Neutrophil (primary cell): Measurements from ENCODE around the gene SLIT3.

Experiments
- H3K27ac ChIP-seq: fragments of 200-600 bp; sonication (generic); 2 replicates; pipeline ENCODE4 v1.5.1; 2016; ENCODE audit warnings: mild to moderate bottlenecking, moderate library complexity
- H3K27me3 ChIP-seq: fragments of 200-600 bp; sonication (generic); 2 replicates; pipeline ENCODE4 v1.6.0; 2016; ENCODE audit warnings: mild to moderate bottlenecking
- H3K36me3 ChIP-seq: fragments of 200-600 bp; sonication (generic); 2 replicates; pipeline ENCODE4 v1.5.1; 2017
- H3K4me1 ChIP-seq, 2 experiments: fragments of 200-600 bp in 1 of 2; sonication (generic) in 1 of 2; 1 replicate in 1 of 2; 2 replicates in 1 of 2; pipeline versions ENCODE4 v1.5.1 to v1.6.1; 2013 to 2016; ENCODE audit warnings: low read depth in 1 of 2, low read length in 1 of 2, mild to moderate bottlenecking in 1 of 2, moderate library complexity in 1 of 2; ENCODE audit not compliant: control insufficient read depth in 1 of 2, insufficient read depth in 1 of 2
- H3K4me3 ChIP-seq, 2 experiments: fragments of 200-600 bp in 1 of 2; sonication (generic) in 1 of 2; 1 replicate in 1 of 2; 2 replicates in 1 of 2; pipeline ENCODE4 v1.5.1; 2013 to 2016; ENCODE audit warnings: low read depth in 1 of 2, low read length in 1 of 2, mild to moderate bottlenecking in 1 of 2, moderate library complexity in 1 of 2
- H3K9me3 ChIP-seq: fragments of 200-600 bp; sonication (generic); 2 replicates; pipeline ENCODE4 v1.5.1; 2016
- CTCF ChIP-seq: fragments of 200-600 bp; sonication (generic); IDR thresholded peaks from 2 replicates; pipeline ENCODE4 v1.5.1; 2016; ENCODE audit warnings: antibody characterized with exemption

Gene SLIT3

DNA sequence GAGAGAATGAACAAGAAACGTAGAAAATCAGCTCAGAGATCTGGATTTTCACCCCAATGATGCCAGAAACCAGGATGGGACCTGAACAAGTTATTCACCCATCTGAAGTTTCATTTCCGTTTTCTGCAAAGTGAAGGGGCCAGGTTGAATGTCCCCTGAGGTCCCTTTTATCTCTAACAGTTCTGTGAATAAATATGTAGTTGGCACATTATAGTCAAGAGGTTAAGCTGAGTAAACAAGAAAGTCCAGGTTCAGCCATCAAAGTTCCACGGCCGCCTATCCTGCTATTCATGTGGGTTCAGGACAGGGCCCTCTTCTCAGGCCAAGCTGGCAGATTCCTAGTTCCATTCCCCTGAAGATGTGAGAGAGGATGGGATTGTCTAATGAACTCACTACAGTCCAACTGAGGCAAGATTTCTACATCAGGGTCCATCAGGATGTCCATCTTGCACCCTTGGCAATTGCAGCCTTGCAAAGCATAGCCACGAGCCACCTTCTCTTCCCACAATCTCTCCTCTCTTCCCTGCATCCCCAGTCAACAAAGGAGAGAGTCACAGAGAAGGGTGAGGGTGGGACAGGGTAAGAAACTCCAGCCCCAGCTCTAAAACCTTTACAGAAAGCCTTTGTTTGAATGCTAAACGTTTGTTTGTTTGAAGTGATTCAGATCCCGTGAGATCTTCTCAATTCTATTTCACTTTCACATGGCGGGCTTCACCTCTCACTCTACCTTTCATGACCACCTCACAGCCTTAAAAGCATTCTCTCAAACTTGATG, 311.0 kb downstream of the SLIT3 start:
- Histone ChIP-seq H3K27ac (no peak overlapping the region), H3K27me3 (peaks cover 16% of the 10 kb centered on the region), H3K4me1 (no peaks in the 10 kb centered on the region), H3K36me3 (no peaks in the 10 kb centered on the region), H3K9me3 (no peaks in the 10 kb centered on the region), H3K4me3 (no peak overlapping the region)
- no peak for TF ChIP-seq CTCF

DNA sequence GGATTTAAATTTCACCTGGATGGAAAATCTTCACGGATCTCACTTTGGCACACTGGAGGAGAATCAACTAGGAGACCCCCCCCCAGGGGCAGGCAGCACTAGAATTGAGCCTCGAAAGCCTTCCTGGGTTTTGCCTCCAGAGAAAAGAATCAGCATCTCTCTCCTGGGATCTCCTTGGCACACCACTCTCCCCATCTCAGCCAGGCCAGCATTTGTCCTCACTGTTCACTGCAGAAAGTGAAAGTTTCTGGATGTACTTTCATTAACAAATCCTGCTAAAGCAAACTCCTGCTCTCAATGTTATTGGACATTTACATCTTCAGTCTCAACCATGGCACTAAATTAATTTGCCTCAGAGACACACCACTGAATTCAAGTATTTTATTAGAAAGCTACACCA, 312.2 kb downstream of the SLIT3 start:
- H3K4me3 ChIP-seq, result no peak overlapping the region
- H3K27me3 ChIP-seq, result peaks cover 16% of the 10 kb centered on the region
- no peak overlapping the region for H3K27ac ChIP-seq
- H3K9me3 ChIP-seq, result no peaks in the 10 kb centered on the region
- no peaks in the 10 kb centered on the region for H3K36me3 ChIP-seq
- no peaks in the 10 kb centered on the region for H3K4me1 ChIP-seq
- TF ChIP-seq CTCF, result no peak

DNA sequence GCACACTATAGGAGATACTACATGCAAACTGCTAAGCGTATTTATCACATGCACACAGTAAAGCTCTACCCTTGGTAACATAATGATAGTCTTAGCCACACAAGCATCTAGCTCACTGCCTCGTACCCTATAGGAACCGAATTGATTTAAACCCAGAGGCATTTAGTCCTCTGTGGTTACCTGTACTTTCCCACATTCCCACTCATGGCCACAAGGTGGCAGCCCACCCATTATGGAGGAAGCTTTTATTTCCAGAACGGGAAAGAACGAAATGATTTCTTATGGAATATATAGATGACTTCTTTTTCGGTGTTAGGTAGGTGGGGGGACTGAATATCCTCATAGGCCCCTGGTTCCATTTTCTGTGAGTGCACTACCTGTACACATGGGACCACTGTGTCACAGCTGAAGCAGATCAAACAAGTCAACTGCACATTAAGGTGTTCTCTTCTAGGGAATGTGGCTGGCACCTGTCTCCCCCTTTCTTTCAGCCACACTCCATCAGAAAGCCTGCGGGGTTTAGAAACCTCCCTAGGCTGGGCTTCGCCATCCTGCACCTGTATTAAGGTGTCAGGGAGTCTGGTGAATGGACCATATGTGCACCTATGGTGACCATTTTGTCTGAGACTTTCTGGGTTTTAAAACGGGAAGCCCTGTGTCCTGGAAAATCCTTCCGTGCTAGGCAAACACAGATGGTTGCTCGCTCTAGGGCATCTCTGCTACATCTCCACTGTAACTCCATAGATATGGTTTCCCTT, 313.2 kb downstream of the SLIT3 start:
- no peaks in the 10 kb centered on the region for H3K4me1 ChIP-seq
- no peak overlapping the region for H3K4me3 ChIP-seq
- peaks cover 20% of the 10 kb centered on the region for H3K27me3 ChIP-seq
- H3K9me3 ChIP-seq, result no peaks in the 10 kb centered on the region
- H3K36me3 ChIP-seq, result no peaks in the 10 kb centered on the region
- TF ChIP-seq CTCF, result peak; percentile 22
- no peak overlapping the region for H3K27ac ChIP-seq

GRCh38 chr5:168985454-168985853, 315.5 kb downstream of the SLIT3 start:
- no peak for TF ChIP-seq CTCF
- H3K4me3 ChIP-seq, result no peak overlapping the region
- H3K9me3 ChIP-seq, result no peaks in the 10 kb centered on the region

DNA sequence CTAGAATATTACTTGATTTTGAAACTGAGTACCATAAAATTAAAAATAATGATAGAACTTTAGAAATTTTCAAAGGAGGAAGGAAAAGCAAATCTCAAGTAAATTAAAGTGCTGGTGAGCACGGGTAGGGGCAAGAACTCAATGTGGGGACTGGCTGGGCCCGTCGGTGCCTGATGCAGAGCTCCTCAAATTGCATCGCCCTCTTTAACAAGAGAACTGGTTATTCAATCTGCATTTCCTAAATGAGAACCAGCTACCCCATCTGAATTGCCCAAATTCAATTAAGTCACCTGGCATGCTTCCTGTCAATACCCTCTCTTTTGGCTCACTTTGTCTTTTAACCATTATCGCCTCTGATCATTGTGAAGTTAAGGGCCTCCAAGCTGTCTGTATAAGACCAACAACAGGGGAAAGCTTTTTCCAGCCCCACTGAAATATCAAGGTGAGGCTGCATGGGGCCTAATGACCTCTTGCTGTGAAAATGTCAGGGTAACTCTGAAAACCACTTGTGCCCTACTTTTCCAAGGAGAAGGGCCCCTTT, 316.7 kb downstream of the SLIT3 start:
- no peak for TF ChIP-seq CTCF

More at GRCh38 chr5:168985454-168985853, 315.5 kb downstream of the SLIT3 start:
- Histone ChIP-seq H3K4me1 (no peaks in the 10 kb centered on the region), H3K27me3 (peaks cover 19% of the 10 kb centered on the region), H3K27ac (no peak overlapping the region), H3K36me3 (no peaks in the 10 kb centered on the region)

More for the DNA sequence above, 316.7 kb downstream of the SLIT3 start:
- Histone ChIP-seq H3K36me3 (no peaks in the 10 kb centered on the region), H3K9me3 (no peaks in the 10 kb centered on the region), H3K27ac (no peak overlapping the region), H3K27me3 (peaks cover 6% of the 10 kb centered on the region), H3K4me3 (no peak overlapping the region), H3K4me1 (no peaks in the 10 kb centered on the region)
